CD14-positive monocyte (primary cell): ENCODE measurements around the gene LRRC47. TPM values are rescaled to one million over a fixed set of nuclear protein-coding genes. Genes with fewer than 3 reads are reported as not detected.

Experiments
- DNase-seq, 3 donors: peaks; one replicate each; pipeline ENCODE4 v3.0.0-alpha.2; 2011 to 2022
- H2AFZ ChIP-seq: 2 replicates; pipeline ENCODE4 v1.6.0; 2012; ENCODE audit warnings: mild to moderate bottlenecking, low read depth, low read length, inconsistent platforms; ENCODE audit not compliant: insufficient read depth, poor library complexity, severe bottlenecking
- H3K27ac ChIP-seq, 2 donors: 1 replicate in 1 of 2; 2 replicates in 1 of 2; pipeline ENCODE4 v1.5.1; 2012 to 2013; ENCODE audit warnings: low read length in 2 of 2, control low read depth in 1 of 2, inconsistent platforms in 1 of 2, low read depth in 1 of 2, mild to moderate bottlenecking in 1 of 2
- H3K27me3 ChIP-seq, 2 donors: one replicate each; pipeline versions ENCODE4 v1.6.0 to v1.6.1; 2011 to 2013; ENCODE audit warnings: low read length in 2 of 2; ENCODE audit not compliant: control insufficient read depth in 2 of 2, insufficient read depth in 2 of 2
- H3K36me3 ChIP-seq, 2 donors: replicated peaks in 1 of 2; 1 replicate in 1 of 2; 2 replicates in 1 of 2; pipeline versions ENCODE4 v1.5.1 to v1.6.1; 2012 to 2013; ENCODE audit warnings: low read length in 2 of 2, control low read depth in 1 of 2, inconsistent platforms in 1 of 2, mild to moderate bottlenecking in 1 of 2; ENCODE audit not compliant: insufficient read depth in 2 of 2, control insufficient read depth in 1 of 2
- H3K4me1 ChIP-seq, 2 donors: 1 replicate in 1 of 2; 2 replicates in 1 of 2; pipeline versions ENCODE4 v1.5.1 to v1.6.1; 2012 to 2013; ENCODE audit warnings: low read length in 2 of 2, control low read depth in 1 of 2, inconsistent platforms in 1 of 2, mild to moderate bottlenecking in 1 of 2, moderate library complexity in 1 of 2; ENCODE audit not compliant: insufficient read depth in 2 of 2, control insufficient read depth in 1 of 2
- H3K4me2 ChIP-seq: replicated peaks from 2 replicates; pipeline ENCODE3; 2012; ENCODE audit warnings: low read length, moderate library complexity, mild to moderate bottlenecking; ENCODE audit not compliant: poor library complexity, severe bottlenecking; ENCODE audit errors: extremely low read depth
- H3K4me3 ChIP-seq, 3 experiments: fragments of 200-600 bp in 1 of 3; sonication (generic) in 1 of 3; replicated peaks in 1 of 3; 1 replicate in 2 of 3; 2 replicates in 1 of 3; pipeline ENCODE4 v1.5.1; 2011 to 2013; ENCODE audit warnings: low read length in 3 of 3, mild to moderate bottlenecking in 3 of 3, control low read depth in 2 of 3, low read depth in 2 of 3, inconsistent platforms in 1 of 3, moderate library complexity in 1 of 3
- H3K79me2 ChIP-seq: 2 replicates; pipeline ENCODE4 v1.6.0; 2012; ENCODE audit warnings: mild to moderate bottlenecking, control low read depth, inconsistent platforms, low read length, moderate library complexity; ENCODE audit not compliant: insufficient read depth
- H3K9ac ChIP-seq: 2 replicates; pipeline ENCODE4 v1.6.0; 2017; ENCODE audit warnings: low read length, mild to moderate bottlenecking; ENCODE audit not compliant: insufficient read depth, poor library complexity, severe bottlenecking
- H3K9me3 ChIP-seq, 2 donors: replicated peaks in 1 of 2; 1 replicate in 1 of 2; 2 replicates in 1 of 2; pipeline versions ENCODE4 v1.5.1 to v1.6.1; 2012 to 2013; ENCODE audit warnings: low read length in 2 of 2, control low read depth in 1 of 2; ENCODE audit not compliant: control insufficient read depth in 1 of 2, insufficient read depth in 1 of 2
- H4K20me1 ChIP-seq: 2 replicates; pipeline ENCODE4 v1.6.0; 2012; ENCODE audit warnings: mild to moderate bottlenecking, low read length, control low read depth, moderate library complexity; ENCODE audit not compliant: insufficient read depth
- H3K27ac Mint-ChIP-seq, 7 donors: one replicate each; pipeline ENCODE4 v1.8.0; 2020; ENCODE audit warnings: mild to moderate bottlenecking in 7 of 7, mixed read lengths in 7 of 7, moderate library complexity in 6 of 7, inconsistent platforms in 2 of 7
- H3K27me3 Mint-ChIP-seq, 3 donors: one replicate each; pipeline ENCODE4 v1.8.0; 2021 to 2022; ENCODE audit warnings: low read depth in 3 of 3, mild to moderate bottlenecking in 3 of 3, mixed read lengths in 3 of 3, moderate library complexity in 3 of 3, inconsistent platforms in 1 of 3
- H3K36me3 Mint-ChIP-seq, 2 donors: one replicate each; pipeline ENCODE4 v1.8.0; 2020; ENCODE audit warnings: mixed read lengths in 2 of 2, inconsistent platforms in 1 of 2, mild to moderate bottlenecking in 1 of 2
- H3K4me1 Mint-ChIP-seq: one replicate; pipeline ENCODE4 v1.8.0; 2020; ENCODE audit warnings: mild to moderate bottlenecking, mixed read lengths
- H3K4me3 Mint-ChIP-seq, 2 donors: one replicate each; pipeline ENCODE4 v1.8.0; 2020; ENCODE audit warnings: mild to moderate bottlenecking in 2 of 2, mixed read lengths in 2 of 2, moderate library complexity in 1 of 2
- H3K9me3 Mint-ChIP-seq, 7 donors: one replicate each; pipeline ENCODE4 v1.8.0; 2020 to 2022; ENCODE audit warnings: mixed read lengths in 7 of 7, mild to moderate bottlenecking in 6 of 7, moderate library complexity in 6 of 7, inconsistent platforms in 2 of 7
- WGBS: methylation state at CpG from one replicate; pipeline ENCODE4 v1.1.5; 2013; ENCODE audit warnings: missing lambda C conversion rate; ENCODE audit not compliant: insufficient coverage; 5-methylcytosine and 5-hydroxymethylcytosine counted together
- intact Hi-C, 2 donors: fragments of 100-400 bp; cut with micrococcal nuclease; formaldehyde crosslinking; loops; one replicate each; pipeline versions ENCODE4 v1.15.0 to v1.15.1; 2023
- polyA plus RNA-seq, 3 donors: library from polyadenylated mRNA; depleted of rRNA in 1 of 3; unstranded in 2 of 3; stranded (reverse) in 1 of 3; fragments of 300-500 nt in 2 of 3; fragments of >200 nt in 1 of 3; fragmentation: Illumina TruSeq in 2 of 3; gene quantifications; 1 replicate in 2 of 3; 2 replicates in 1 of 3; pipeline ENCODE4 v1.2.3, GENCODE V29; 2012 to 2021
- TF ChIP-seq, protein P1 (sequence below): fragments of 200-600 bp; IDR thresholded peaks from one replicate; pipeline ENCODE4 v1.8.0; 2022; ENCODE audit warnings: antibody characterized with exemption, mild to moderate bottlenecking

The LRRC47 gene
- polyA plus RNA-seq, 3 donors = 17.8 to 24.8 (median 18.0) TPM

DNA sequence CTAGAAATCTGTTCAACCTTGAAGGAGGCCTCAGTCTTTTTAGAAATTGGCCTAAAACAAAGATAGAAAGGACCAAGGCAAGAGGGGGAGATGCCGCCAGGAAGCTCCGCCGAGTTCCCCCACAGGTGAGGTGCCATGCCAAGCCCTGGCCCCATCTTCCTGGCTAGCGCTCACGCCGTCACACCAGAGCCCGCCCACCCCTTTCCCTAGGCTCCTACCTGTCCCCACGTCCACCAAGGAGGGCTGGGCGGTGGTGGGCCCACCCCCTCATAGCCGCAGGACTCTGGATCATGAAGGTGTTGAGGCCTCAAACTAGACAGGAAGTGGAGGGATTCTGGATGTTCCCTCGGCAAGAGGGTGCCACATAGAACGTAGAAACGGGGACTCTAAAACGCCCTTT lies 59.6 kb downstream of the LRRC47 start:
- no peak overlapping the region for H3K27ac Mint-ChIP-seq
- intact Hi-C loops = no loop called here

DNA sequence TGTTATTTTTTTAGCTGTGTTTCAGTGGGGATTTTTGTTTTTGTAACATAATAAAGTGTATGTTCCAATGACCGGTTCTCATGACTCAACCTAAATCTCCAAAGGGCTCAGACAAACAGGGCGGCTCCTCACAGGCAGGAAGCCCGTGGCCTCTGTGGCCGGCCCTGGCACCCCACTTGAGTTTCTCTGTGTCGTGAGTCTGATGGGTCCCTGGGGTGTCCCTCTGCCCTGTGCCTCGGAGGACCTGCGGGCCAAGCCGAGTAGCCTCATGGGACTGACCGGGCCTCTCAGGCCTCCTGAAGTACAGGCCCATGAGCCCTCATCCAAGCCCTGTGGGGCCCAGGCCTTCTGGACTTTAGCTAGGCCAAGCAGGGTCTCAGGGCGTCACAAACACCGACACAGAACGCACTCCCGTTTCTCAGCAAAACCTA lies 60.2 kb downstream of the LRRC47 start:
- no peak for DNase-seq
- H3K9me3 ChIP-seq = no peaks in the 10 kb centered on the region
- TF ChIP-seq, protein P1, sequence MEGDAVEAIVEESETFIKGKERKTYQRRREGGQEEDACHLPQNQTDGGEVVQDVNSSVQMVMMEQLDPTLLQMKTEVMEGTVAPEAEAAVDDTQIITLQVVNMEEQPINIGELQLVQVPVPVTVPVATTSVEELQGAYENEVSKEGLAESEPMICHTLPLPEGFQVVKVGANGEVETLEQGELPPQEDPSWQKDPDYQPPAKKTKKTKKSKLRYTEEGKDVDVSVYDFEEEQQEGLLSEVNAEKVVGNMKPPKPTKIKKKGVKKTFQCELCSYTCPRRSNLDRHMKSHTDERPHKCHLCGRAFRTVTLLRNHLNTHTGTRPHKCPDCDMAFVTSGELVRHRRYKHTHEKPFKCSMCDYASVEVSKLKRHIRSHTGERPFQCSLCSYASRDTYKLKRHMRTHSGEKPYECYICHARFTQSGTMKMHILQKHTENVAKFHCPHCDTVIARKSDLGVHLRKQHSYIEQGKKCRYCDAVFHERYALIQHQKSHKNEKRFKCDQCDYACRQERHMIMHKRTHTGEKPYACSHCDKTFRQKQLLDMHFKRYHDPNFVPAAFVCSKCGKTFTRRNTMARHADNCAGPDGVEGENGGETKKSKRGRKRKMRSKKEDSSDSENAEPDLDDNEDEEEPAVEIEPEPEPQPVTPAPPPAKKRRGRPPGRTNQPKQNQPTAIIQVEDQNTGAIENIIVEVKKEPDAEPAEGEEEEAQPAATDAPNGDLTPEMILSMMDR = no peak
- Mint-ChIP-seq H3K36me3 (peaks cover 18 to 20% of the 10 kb centered on the region in 2 donors), H3K4me1 (no peaks in the 10 kb centered on the region), H3K4me3 (no peak overlapping the region), H3K9me3 (no peaks in the 10 kb centered on the region), H3K27me3 (peaks cover 0 to 6% (median 2%) of the 10 kb centered on the region in 3 donors), H3K27ac (no peak overlapping the region)
- WGBS = 89% methylated on average over 12 of the region's 13 CpGs
- H3K9ac ChIP-seq = no peak overlapping the region
- no peaks in the 10 kb centered on the region for H3K27me3 ChIP-seq
- H2AFZ ChIP-seq = no peak overlapping the region
- H3K79me2 ChIP-seq = no peaks in the 10 kb centered on the region
- no peak overlapping the region for H3K27ac ChIP-seq
- H3K4me3 ChIP-seq = no peak overlapping the region
- no peaks in the 10 kb centered on the region for H3K4me1 ChIP-seq
- H4K20me1 ChIP-seq = no peaks in the 10 kb centered on the region
- H3K36me3 ChIP-seq = peaks cover 7 to 39% of the 10 kb centered on the region in 2 donors
- H3K4me2 ChIP-seq = no peak overlapping the region
- intact Hi-C loops = no loop called here

More for the DNA sequence above, 59.6 kb downstream of the LRRC47 start:
- DNase-seq = no peak
- H3K9ac ChIP-seq = no peak overlapping the region
- peaks cover 7 to 39% of the 10 kb centered on the region in 2 donors for H3K36me3 ChIP-seq
- no peak overlapping the region for H3K4me3 Mint-ChIP-seq
- H3K4me1 ChIP-seq = no peaks in the 10 kb centered on the region
- no peaks in the 10 kb centered on the region for H3K27me3 ChIP-seq
- no peaks in the 10 kb centered on the region for H3K9me3 Mint-ChIP-seq
- H3K9me3 ChIP-seq = no peaks in the 10 kb centered on the region
- TF ChIP-seq, protein P1 = no peak
- H3K27ac ChIP-seq = no peak overlapping the region
- no peak overlapping the region for H2AFZ ChIP-seq
- WGBS = 100% methylated on average over 6 of the region's 14 CpGs
- H3K27me3 Mint-ChIP-seq = peaks cover 0 to 5% (median 2%) of the 10 kb centered on the region in 3 donors
- no peaks in the 10 kb centered on the region for H3K79me2 ChIP-seq
- H3K4me2 ChIP-seq = no peak overlapping the region
- H3K4me1 Mint-ChIP-seq = no peaks in the 10 kb centered on the region
- no peak overlapping the region for H3K4me3 ChIP-seq
- H3K36me3 Mint-ChIP-seq = peaks cover 21 to 23% of the 10 kb centered on the region in 2 donors
- no peaks in the 10 kb centered on the region for H4K20me1 ChIP-seq
